CD14-positive monocyte (primary cell): ENCODE data around the gene GPC6. TPM values are rescaled to one million over a fixed set of nuclear protein-coding genes. Genes with fewer than 3 reads are reported as not detected.

Experiments used
- DNase-seq, 3 donors: peaks; one replicate each; pipeline ENCODE4 v3.0.0-alpha.2; 2011 to 2022
- H2AFZ ChIP-seq: 2 replicates; pipeline ENCODE4 v1.6.0; 2012; ENCODE audit warnings: mild to moderate bottlenecking, low read depth, low read length, inconsistent platforms; ENCODE audit not compliant: insufficient read depth, poor library complexity, severe bottlenecking
- H3K27ac ChIP-seq, 2 donors: 1 replicate in 1 of 2; 2 replicates in 1 of 2; pipeline ENCODE4 v1.5.1; 2012 to 2013; ENCODE audit warnings: low read length in 2 of 2, control low read depth in 1 of 2, inconsistent platforms in 1 of 2, low read depth in 1 of 2, mild to moderate bottlenecking in 1 of 2
- H3K27me3 ChIP-seq, 2 donors: one replicate each; pipeline versions ENCODE4 v1.6.0 to v1.6.1; 2011 to 2013; ENCODE audit warnings: low read length in 2 of 2; ENCODE audit not compliant: control insufficient read depth in 2 of 2, insufficient read depth in 2 of 2
- H3K36me3 ChIP-seq, 2 donors: replicated peaks in 1 of 2; 1 replicate in 1 of 2; 2 replicates in 1 of 2; pipeline versions ENCODE4 v1.5.1 to v1.6.1; 2012 to 2013; ENCODE audit warnings: low read length in 2 of 2, control low read depth in 1 of 2, inconsistent platforms in 1 of 2, mild to moderate bottlenecking in 1 of 2; ENCODE audit not compliant: insufficient read depth in 2 of 2, control insufficient read depth in 1 of 2
- H3K4me1 ChIP-seq, 2 donors: 1 replicate in 1 of 2; 2 replicates in 1 of 2; pipeline versions ENCODE4 v1.5.1 to v1.6.1; 2012 to 2013; ENCODE audit warnings: low read length in 2 of 2, control low read depth in 1 of 2, inconsistent platforms in 1 of 2, mild to moderate bottlenecking in 1 of 2, moderate library complexity in 1 of 2; ENCODE audit not compliant: insufficient read depth in 2 of 2, control insufficient read depth in 1 of 2
- H3K4me2 ChIP-seq: replicated peaks from 2 replicates; pipeline ENCODE3; 2012; ENCODE audit warnings: low read length, moderate library complexity, mild to moderate bottlenecking; ENCODE audit not compliant: poor library complexity, severe bottlenecking; ENCODE audit errors: extremely low read depth
- H3K4me3 ChIP-seq, 3 experiments: fragments of 200-600 bp in 1 of 3; sonication (generic) in 1 of 3; replicated peaks in 1 of 3; 1 replicate in 2 of 3; 2 replicates in 1 of 3; pipeline ENCODE4 v1.5.1; 2011 to 2013; ENCODE audit warnings: low read length in 3 of 3, mild to moderate bottlenecking in 3 of 3, control low read depth in 2 of 3, low read depth in 2 of 3, inconsistent platforms in 1 of 3, moderate library complexity in 1 of 3
- H3K79me2 ChIP-seq: 2 replicates; pipeline ENCODE4 v1.6.0; 2012; ENCODE audit warnings: mild to moderate bottlenecking, control low read depth, inconsistent platforms, low read length, moderate library complexity; ENCODE audit not compliant: insufficient read depth
- H3K9ac ChIP-seq: 2 replicates; pipeline ENCODE4 v1.6.0; 2017; ENCODE audit warnings: low read length, mild to moderate bottlenecking; ENCODE audit not compliant: insufficient read depth, poor library complexity, severe bottlenecking
- H3K9me3 ChIP-seq, 2 donors: replicated peaks in 1 of 2; 1 replicate in 1 of 2; 2 replicates in 1 of 2; pipeline versions ENCODE4 v1.5.1 to v1.6.1; 2012 to 2013; ENCODE audit warnings: low read length in 2 of 2, control low read depth in 1 of 2; ENCODE audit not compliant: control insufficient read depth in 1 of 2, insufficient read depth in 1 of 2
- H4K20me1 ChIP-seq: 2 replicates; pipeline ENCODE4 v1.6.0; 2012; ENCODE audit warnings: mild to moderate bottlenecking, low read length, control low read depth, moderate library complexity; ENCODE audit not compliant: insufficient read depth
- H3K27ac Mint-ChIP-seq, 7 donors: one replicate each; pipeline ENCODE4 v1.8.0; 2020; ENCODE audit warnings: mild to moderate bottlenecking in 7 of 7, mixed read lengths in 7 of 7, moderate library complexity in 6 of 7, inconsistent platforms in 2 of 7
- H3K27me3 Mint-ChIP-seq, 3 donors: one replicate each; pipeline ENCODE4 v1.8.0; 2021 to 2022; ENCODE audit warnings: low read depth in 3 of 3, mild to moderate bottlenecking in 3 of 3, mixed read lengths in 3 of 3, moderate library complexity in 3 of 3, inconsistent platforms in 1 of 3
- H3K36me3 Mint-ChIP-seq, 2 donors: one replicate each; pipeline ENCODE4 v1.8.0; 2020; ENCODE audit warnings: mixed read lengths in 2 of 2, inconsistent platforms in 1 of 2, mild to moderate bottlenecking in 1 of 2
- H3K4me1 Mint-ChIP-seq: one replicate; pipeline ENCODE4 v1.8.0; 2020; ENCODE audit warnings: mild to moderate bottlenecking, mixed read lengths
- H3K4me3 Mint-ChIP-seq, 2 donors: one replicate each; pipeline ENCODE4 v1.8.0; 2020; ENCODE audit warnings: mild to moderate bottlenecking in 2 of 2, mixed read lengths in 2 of 2, moderate library complexity in 1 of 2
- H3K9me3 Mint-ChIP-seq, 7 donors: one replicate each; pipeline ENCODE4 v1.8.0; 2020 to 2022; ENCODE audit warnings: mixed read lengths in 7 of 7, mild to moderate bottlenecking in 6 of 7, moderate library complexity in 6 of 7, inconsistent platforms in 2 of 7
- WGBS: methylation state at CpG from one replicate; pipeline ENCODE4 v1.1.5; 2013; ENCODE audit warnings: missing lambda C conversion rate; ENCODE audit not compliant: insufficient coverage; 5-methylcytosine and 5-hydroxymethylcytosine counted together
- intact Hi-C, 2 donors: fragments of 100-400 bp; cut with micrococcal nuclease; formaldehyde crosslinking; loops; one replicate each; pipeline versions ENCODE4 v1.15.0 to v1.15.1; 2023
- polyA plus RNA-seq, 3 donors: library from polyadenylated mRNA; depleted of rRNA in 1 of 3; unstranded in 2 of 3; stranded (reverse) in 1 of 3; fragments of 300-500 nt in 2 of 3; fragments of >200 nt in 1 of 3; fragmentation: Illumina TruSeq in 2 of 3; gene quantifications; 1 replicate in 2 of 3; 2 replicates in 1 of 3; pipeline ENCODE4 v1.2.3, GENCODE V29; 2012 to 2021
- TF ChIP-seq, protein P1 (sequence below): fragments of 200-600 bp; IDR thresholded peaks from one replicate; pipeline ENCODE4 v1.8.0; 2022; ENCODE audit warnings: antibody characterized with exemption, mild to moderate bottlenecking

Gene GPC6
- polyA plus RNA-seq, 3 donors = not detected

DNA sequence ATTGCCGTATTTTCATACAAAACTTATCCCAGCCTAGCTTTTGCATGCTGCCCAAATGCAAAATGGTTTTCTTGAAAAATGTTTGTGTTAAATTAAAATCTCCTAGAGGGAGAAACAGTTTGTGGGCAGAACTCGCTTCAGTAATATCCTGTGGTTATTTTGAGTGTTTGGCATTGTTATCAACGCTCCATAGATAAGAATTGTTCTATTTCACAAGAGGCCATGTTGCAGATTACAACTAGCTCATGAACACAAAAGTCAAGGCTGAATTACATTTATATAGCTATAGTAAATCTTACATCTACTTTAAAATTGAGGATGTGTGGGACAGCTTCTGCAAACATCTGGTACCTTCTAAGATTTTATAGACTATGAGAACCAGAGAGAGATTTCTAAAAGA lies 805.0 kb downstream of the GPC6 start:
- no peak overlapping the region for H2AFZ ChIP-seq
- H3K27me3 ChIP-seq = no peaks in the 10 kb centered on the region
- peaks cover 0 to 6% of the 10 kb centered on the region in 2 donors for H3K9me3 ChIP-seq
- no peak overlapping the region for H3K27ac ChIP-seq
- no peak overlapping the region for H3K27ac Mint-ChIP-seq
- H3K36me3 Mint-ChIP-seq = no peaks in the 10 kb centered on the region
- no CpG with 5 or more reads among the region's 3 CpGs for whole genome bisulfite sequencing
- H4K20me1 ChIP-seq = no peaks in the 10 kb centered on the region
- H3K9me3 Mint-ChIP-seq = peaks cover 0 to 11% (median 3%) of the 10 kb centered on the region in 7 donors
- no peak for DNase-seq
- no peaks in the 10 kb centered on the region for H3K4me1 ChIP-seq
- no peak overlapping the region for H3K4me2 ChIP-seq
- no peak overlapping the region for H3K4me3 ChIP-seq
- no peak overlapping the region for H3K4me3 Mint-ChIP-seq
- TF ChIP-seq, protein P1, sequence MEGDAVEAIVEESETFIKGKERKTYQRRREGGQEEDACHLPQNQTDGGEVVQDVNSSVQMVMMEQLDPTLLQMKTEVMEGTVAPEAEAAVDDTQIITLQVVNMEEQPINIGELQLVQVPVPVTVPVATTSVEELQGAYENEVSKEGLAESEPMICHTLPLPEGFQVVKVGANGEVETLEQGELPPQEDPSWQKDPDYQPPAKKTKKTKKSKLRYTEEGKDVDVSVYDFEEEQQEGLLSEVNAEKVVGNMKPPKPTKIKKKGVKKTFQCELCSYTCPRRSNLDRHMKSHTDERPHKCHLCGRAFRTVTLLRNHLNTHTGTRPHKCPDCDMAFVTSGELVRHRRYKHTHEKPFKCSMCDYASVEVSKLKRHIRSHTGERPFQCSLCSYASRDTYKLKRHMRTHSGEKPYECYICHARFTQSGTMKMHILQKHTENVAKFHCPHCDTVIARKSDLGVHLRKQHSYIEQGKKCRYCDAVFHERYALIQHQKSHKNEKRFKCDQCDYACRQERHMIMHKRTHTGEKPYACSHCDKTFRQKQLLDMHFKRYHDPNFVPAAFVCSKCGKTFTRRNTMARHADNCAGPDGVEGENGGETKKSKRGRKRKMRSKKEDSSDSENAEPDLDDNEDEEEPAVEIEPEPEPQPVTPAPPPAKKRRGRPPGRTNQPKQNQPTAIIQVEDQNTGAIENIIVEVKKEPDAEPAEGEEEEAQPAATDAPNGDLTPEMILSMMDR = no peak
- no peaks in the 10 kb centered on the region for H3K36me3 ChIP-seq
- H3K79me2 ChIP-seq = no peaks in the 10 kb centered on the region
- H3K9ac ChIP-seq = no peak overlapping the region
- peaks cover 0 to 2% (median 0%) of the 10 kb centered on the region in 3 donors for H3K27me3 Mint-ChIP-seq
- intact Hi-C loops = no loop called here
- no peaks in the 10 kb centered on the region for H3K4me1 Mint-ChIP-seq

DNA sequence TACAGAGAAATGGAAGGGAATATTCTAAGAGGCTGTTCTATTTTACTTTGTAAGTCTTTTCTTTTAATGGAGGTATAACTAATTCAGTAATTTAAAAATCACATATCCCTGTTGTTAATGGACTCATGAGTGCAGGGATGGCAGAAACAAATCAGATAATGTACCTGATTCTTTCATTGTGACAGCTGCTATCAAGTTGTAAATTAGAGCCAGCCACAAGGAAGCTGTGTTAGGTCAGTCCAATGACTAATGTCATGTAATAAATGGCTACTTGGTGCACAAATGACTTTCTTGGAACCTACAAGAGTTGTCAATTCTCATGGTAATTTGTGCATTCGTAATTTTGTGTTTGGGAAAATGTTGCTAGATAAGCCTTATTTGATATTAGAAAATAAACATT lies 806.5 kb downstream of the GPC6 start:
- Mint-ChIP-seq H3K9me3 (peaks cover 0 to 11% (median 2%) of the 10 kb centered on the region in 7 donors), H3K27ac (no peak overlapping the region), H3K4me3 (no peak overlapping the region), H3K27me3 (peaks cover 0 to 2% (median 0%) of the 10 kb centered on the region in 3 donors), H3K36me3 (no peaks in the 10 kb centered on the region), H3K4me1 (no peaks in the 10 kb centered on the region)
- Histone ChIP-seq H3K4me2 (no peak overlapping the region), H3K9ac (no peak overlapping the region), H3K4me1 (no peaks in the 10 kb centered on the region), H3K27me3 (no peaks in the 10 kb centered on the region), H3K27ac (no peak overlapping the region), H3K9me3 (no peaks in the 10 kb centered on the region), H3K4me3 (no peak overlapping the region), H4K20me1 (no peaks in the 10 kb centered on the region), H3K36me3 (no peaks in the 10 kb centered on the region), H3K79me2 (no peaks in the 10 kb centered on the region), H2AFZ (no peak overlapping the region)
- DNase-seq = no peak
- intact Hi-C loops = no loop called here
- TF ChIP-seq, protein P1 = no peak
- no CpG with 5 or more reads among the region's 1 CpG for WGBS
